Testis (tissue), 3 donors: ENCODE data around the gene UBA52. TPM values are rescaled to one million over a fixed set of nuclear protein-coding genes. Genes with fewer than 3 reads are reported as not detected.

ENCODE experiments used
- DNase-seq: peaks from one replicate; pipeline ENCODE4 v3.0.0-alpha.2; 2019
- H3K27ac ChIP-seq, 2 donors: fragments of 200-600 bp; sonication (generic); one replicate each; pipeline ENCODE4 v1.5.1; 2019
- H3K27me3 ChIP-seq: fragments of 200-600 bp; sonication (generic); one replicate; pipeline ENCODE4 v1.5.1; 2019
- H3K36me3 ChIP-seq: fragments of 200-600 bp; sonication (generic); one replicate; pipeline ENCODE4 v1.5.1; 2017; ENCODE audit warnings: low read depth; ENCODE audit errors: missing control alignments
- H3K4me1 ChIP-seq: fragments of 200-600 bp; sonication (generic); one replicate; pipeline ENCODE4 v1.5.1; 2019
- H3K4me3 ChIP-seq, 2 donors: fragments of 200-600 bp; sonication (generic); one replicate each; pipeline ENCODE4 v1.5.1; 2017 to 2019
- H3K9me3 ChIP-seq: fragments of 200-600 bp; sonication (generic); one replicate; pipeline ENCODE4 v1.5.1; 2017
- CTCF ChIP-seq, 3 experiments: fragments of 450-650 bp in 2 of 3; fragments of 200-600 bp in 1 of 3; sonication (generic) in 1 of 3; IDR thresholded peaks; one replicate each; pipeline ENCODE4 v1.5.1; 2016 to 2019; ENCODE audit warnings: antibody characterized with exemption in 3 of 3, mild to moderate bottlenecking in 2 of 3, moderate library complexity in 1 of 3
- POLR2A ChIP-seq: fragments of 450-650 bp; IDR thresholded peaks from one replicate; pipeline ENCODE4 v1.6.1; 2017; ENCODE audit warnings: antibody characterized with exemption, mild to moderate bottlenecking, moderate library complexity
- WGBS, 2 donors: methylation state at CpG; one replicate each; pipeline ENCODE4 v1.1.5; 2018; 5-methylcytosine and 5-hydroxymethylcytosine counted together
- intact Hi-C: fragments of 100-400 bp; cut with DNase I; formaldehyde crosslinking; loops from one replicate; pipeline ENCODE4 v1.15.1; 2023; ENCODE audit warnings: low total_unique reads
- polyA plus RNA-seq: library from polyadenylated mRNA; stranded (reverse); fragments of 350-450 nt; fragmentation: Illumina TruSeq; extraction: RNeasy Lipid Tissue Mini Kit (QIAGEN cat#74804); gene quantifications from one replicate; pipeline ENCODE4 v1.2.3, GENCODE V29; 2014; ENCODE audit warnings: low read depth, low replicate concordance; ENCODE audit not compliant: insufficient read depth
- total RNA-seq, 2 donors: library from RNA; depleted of rRNA; stranded (reverse); fragments of >200 nt; gene quantifications; one replicate each; pipeline ENCODE4 v1.2.3, GENCODE V29; 2016

UBA52 gene
- total and polyA plus RNA-seq, 3 donors from 2014 or later: 475 to 1,038 (median 508) TPM

DNA sequence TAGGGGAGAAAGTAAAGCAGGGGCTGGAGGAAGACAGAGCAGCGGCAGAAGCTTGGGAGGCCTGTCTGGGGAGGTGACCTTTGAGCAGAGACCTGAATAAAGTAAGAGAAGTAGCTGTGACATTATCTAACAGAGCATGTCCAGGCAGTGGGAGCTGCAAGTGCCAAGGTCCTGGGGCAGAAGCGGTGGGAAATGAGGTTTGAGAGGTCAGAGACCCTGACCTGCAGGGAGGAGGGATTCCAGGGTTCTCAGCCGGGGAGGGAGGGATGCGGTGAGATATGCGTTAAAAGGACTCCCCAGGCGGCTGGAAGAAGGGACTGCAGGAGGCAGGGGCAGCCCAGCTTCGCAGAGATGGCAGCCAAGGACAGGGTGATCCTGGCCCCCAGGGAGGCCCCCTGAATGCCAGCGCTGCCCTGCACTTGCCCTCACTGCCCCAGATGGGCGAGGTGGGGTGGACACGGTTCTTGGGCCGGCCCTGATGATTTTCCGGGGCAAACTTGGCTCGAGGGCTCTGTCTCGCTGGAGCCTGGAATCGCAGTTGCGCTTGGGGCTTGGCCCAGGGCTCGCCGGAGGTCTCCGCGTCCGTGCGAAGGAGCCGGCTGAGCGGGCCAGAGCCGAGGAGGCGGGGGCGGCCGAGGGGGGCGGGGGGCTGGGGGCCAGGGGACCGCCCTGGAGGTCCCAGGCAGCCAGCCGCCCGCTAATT lies 31.7 kb downstream of the UBA52 start:
- Histone ChIP-seq H3K4me1 (peaks cover 9% of the 10 kb centered on the region), H3K36me3 (no peaks in the 10 kb centered on the region), H3K27me3 (no peaks in the 10 kb centered on the region), H3K9me3 (no peaks in the 10 kb centered on the region), H3K27ac (no peak overlapping the region), H3K4me3 (no peak overlapping the region)
- intact Hi-C loops: no loop called here
- no peak for DNase-seq
- WGBS, 2 donors: 27 to 48% methylated on average over 11 to 32 of the region's 32 CpGs
- TF ChIP-seq CTCF (IDR thresholded peaks at IDR 0.05) (peak in 1 of 3 experiments; percentile 30), POLR2A (no peak)

DNA sequence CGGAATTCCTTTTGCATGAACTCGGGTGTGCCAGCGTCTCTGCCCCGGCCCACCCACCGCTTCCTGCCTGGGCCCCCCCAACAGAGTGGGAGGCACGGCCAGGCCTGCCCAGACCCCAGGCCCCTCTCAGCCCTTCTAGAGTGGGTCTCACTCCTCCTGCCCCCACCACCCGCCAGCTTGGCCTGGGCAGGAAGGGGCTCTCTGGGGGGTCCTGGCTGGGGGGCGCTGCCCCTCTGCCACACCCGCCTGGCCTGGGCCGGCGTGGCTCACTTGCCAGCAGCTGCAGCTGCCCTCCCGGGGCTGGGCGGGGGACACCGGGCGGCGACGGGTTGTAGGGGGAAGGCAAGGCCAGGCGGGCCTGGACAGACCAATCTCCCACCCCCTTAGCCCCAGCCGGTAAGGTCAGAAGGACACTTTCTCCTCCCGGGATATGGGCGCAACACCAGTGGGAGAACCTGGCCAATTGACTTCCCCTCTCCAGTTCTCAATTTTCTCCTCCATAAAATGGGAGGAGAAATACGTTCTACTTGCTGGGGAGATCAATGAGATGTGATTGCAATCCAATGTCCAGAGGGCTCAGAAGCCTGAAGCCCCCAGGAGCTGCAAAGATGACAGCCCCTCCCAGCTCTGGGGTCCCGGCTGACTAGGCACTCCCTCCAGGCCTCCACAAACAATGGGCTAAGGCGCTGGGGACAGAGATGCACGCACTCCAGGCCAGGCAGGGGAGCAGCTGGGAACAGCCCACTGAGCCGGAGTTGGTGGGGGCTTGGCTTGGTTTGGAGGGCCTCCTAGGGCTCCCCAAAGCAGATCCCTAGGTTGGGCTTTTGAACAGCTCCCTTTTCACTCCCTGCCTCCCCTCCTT lies 32.5 kb downstream of the UBA52 start:
- no peak for DNase-seq
- Histone ChIP-seq H3K4me3 (no peak overlapping the region), H3K27me3 (no peaks in the 10 kb centered on the region), H3K9me3 (no peaks in the 10 kb centered on the region), H3K4me1 (peaks cover 9% of the 10 kb centered on the region), H3K27ac (no peak overlapping the region), H3K36me3 (no peaks in the 10 kb centered on the region)
- TF ChIP-seq CTCF (IDR thresholded peaks at IDR 0.05) (no peak), POLR2A (no peak)
- intact Hi-C loops: no loop called here
- 43 to 45% methylated on average over 14 to 22 of the region's 26 CpGs for WGBS, 2 donors

DNA sequence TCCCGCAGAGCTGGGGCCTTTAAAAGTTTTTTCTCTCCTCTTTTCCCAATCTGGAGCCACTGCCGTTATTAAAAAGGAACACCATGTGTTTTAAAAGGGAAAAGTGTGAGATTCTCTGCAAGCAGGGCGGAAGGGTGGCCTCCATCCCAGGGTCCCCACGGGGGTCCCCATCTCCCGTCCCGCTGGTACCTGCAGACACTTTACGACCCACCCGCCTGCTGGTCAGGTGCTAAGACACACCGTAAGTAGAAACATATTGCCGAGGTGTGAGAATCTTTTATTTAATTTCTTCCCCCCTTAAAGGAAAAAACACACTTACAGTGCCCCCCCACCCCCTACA lies 33.1 kb downstream of the UBA52 start:
- TF ChIP-seq CTCF (IDR thresholded peaks at IDR 0.05) (no peak), POLR2A (no peak)
- 22 to 37% methylated on average over 10 of the region's 10 CpGs for WGBS, 2 donors
- Histone ChIP-seq H3K4me3 (no peak overlapping the region), H3K27me3 (no peaks in the 10 kb centered on the region), H3K4me1 (peaks cover 9% of the 10 kb centered on the region), H3K27ac (no peak overlapping the region), H3K9me3 (no peaks in the 10 kb centered on the region), H3K36me3 (no peaks in the 10 kb centered on the region)
- no peak for DNase-seq
- intact Hi-C loops: no loop called here

GRCh38 chr19:18605196-18605545 lies 33.5 kb downstream of the UBA52 start:
- no peak overlapping the region for H3K4me3 ChIP-seq
- TF ChIP-seq POLR2A (no peak), CTCF (IDR thresholded peaks at IDR 0.05) (no peak)
- H3K27ac ChIP-seq: no peak overlapping the region
- H3K36me3 ChIP-seq: no peaks in the 10 kb centered on the region
- DNase-seq: no peak
- intact Hi-C loops: no loop called here
- H3K9me3 ChIP-seq: no peaks in the 10 kb centered on the region
- H3K4me1 ChIP-seq: peaks cover 9% of the 10 kb centered on the region
- WGBS, 2 donors: 12 to 17% methylated on average over 14 to 17 of the region's 17 CpGs
- H3K27me3 ChIP-seq: no peaks in the 10 kb centered on the region
